Articular chondrocyte of knee joint (primary cell): ENCODE measurements around the gene CYP2D6. TPM values are rescaled to one million over a fixed set of nuclear protein-coding genes. Genes with fewer than 3 reads are reported as not detected.

Experiments
- total RNA-seq: library from RNA; depleted of rRNA; stranded (reverse); fragments of >200 nt; gene quantifications from 2 replicates; pipeline ENCODE4 v1.2.3, GENCODE V29; 2012

Gene CYP2D6
- total RNA-seq = 0.13 and 0.22 TPM in 2 replicates

GRCh38 chr22:42130639-42131431, at the start of gene CYP2D6:
CYP2D6 (minus strand) TSS chr22:42130810; CDS start chr22:42130791, 19 bp downstream.

GRCh38 chr22:42090596-42091454, 39.8 kb downstream of the CYP2D6 start, which contains the start of gene NDUFA6:
NDUFA6 (minus strand) TSS chr22:42090772; CDS start chr22:42090744, 28 bp downstream.

GRCh38 chr22:42079319-42080251, 51.0 kb downstream of the CYP2D6 start, which contains the start of gene SMDT1:
SMDT1 (plus strand) TSS chr22:42079700; CDS start chr22:42079769, 69 bp downstream.

Other genes starting within 250 kb of the CYP2D6 start
- gene SHISA8, start 215.7 kb downstream of the CYP2D6 start, total RNA-seq = not detected in 2 replicates
- 0.11 and 0.26 TPM in 2 replicates for gene TNFRSF13C, start 204.0 kb downstream of the CYP2D6 start, total RNA-seq
- 7.6 and 7.8 TPM in 2 replicates for gene CENPM, start 183.7 kb downstream of the CYP2D6 start, total RNA-seq
- under 0.01 and 0.22 TPM in 2 replicates for gene SEPTIN3, start 161.4 kb downstream of the CYP2D6 start, total RNA-seq
- 0.76 and 1.2 TPM in 2 replicates for gene WBP2NL, start 132.0 kb downstream of the CYP2D6 start, total RNA-seq
- 44.6 and 46.0 TPM in 2 replicates for gene NAGA, start 60.0 kb downstream of the CYP2D6 start, total RNA-seq
- 16.2 and 23.1 TPM in 2 replicates for gene PHETA2, start 56.6 kb downstream of the CYP2D6 start, total RNA-seq
- gene SMDT1, start 51.1 kb downstream of the CYP2D6 start, total RNA-seq = 6.7 and 8.2 TPM in 2 replicates
- 46.5 and 56.2 TPM in 2 replicates for gene NDUFA6, start 40.0 kb downstream of the CYP2D6 start, total RNA-seq
- 29.3 and 30.8 TPM in 2 replicates for gene TCF20, start 139.8 kb upstream of the CYP2D6 start, total RNA-seq